HUES48 (cell line): ENCODE results near the gene SAPCD1.

Experiments used
- H3K27ac ChIP-seq: one replicate; pipeline ENCODE4 v1.7.0; 2013; ENCODE audit warnings: low read depth, low read length, inconsistent platforms
- H3K27me3 ChIP-seq: 2 replicates; pipeline ENCODE4 v1.6.1; 2013; ENCODE audit warnings: mild to moderate bottlenecking, low read length; ENCODE audit not compliant: control insufficient read depth, insufficient read depth
- H3K36me3 ChIP-seq: 2 replicates; pipeline ENCODE4 v1.6.1; 2013; ENCODE audit warnings: low read length; ENCODE audit not compliant: control insufficient read depth, insufficient read depth
- H3K4me1 ChIP-seq: 2 replicates; pipeline ENCODE4 v1.6.1; 2013; ENCODE audit warnings: mild to moderate bottlenecking, low read length; ENCODE audit not compliant: control insufficient read depth, insufficient read depth
- H3K4me3 ChIP-seq: 2 replicates; pipeline ENCODE4 v1.5.1; 2013; ENCODE audit warnings: mild to moderate bottlenecking, low read depth, low read length
- H3K9ac ChIP-seq: 2 replicates; pipeline ENCODE4 v1.6.1; 2013; ENCODE audit warnings: mild to moderate bottlenecking, low read depth, low read length, moderate library complexity
- H3K9me3 ChIP-seq: 2 replicates; pipeline ENCODE4 v1.6.1; 2013; ENCODE audit warnings: low read length; ENCODE audit not compliant: control insufficient read depth, insufficient read depth

Gene SAPCD1

DNA sequence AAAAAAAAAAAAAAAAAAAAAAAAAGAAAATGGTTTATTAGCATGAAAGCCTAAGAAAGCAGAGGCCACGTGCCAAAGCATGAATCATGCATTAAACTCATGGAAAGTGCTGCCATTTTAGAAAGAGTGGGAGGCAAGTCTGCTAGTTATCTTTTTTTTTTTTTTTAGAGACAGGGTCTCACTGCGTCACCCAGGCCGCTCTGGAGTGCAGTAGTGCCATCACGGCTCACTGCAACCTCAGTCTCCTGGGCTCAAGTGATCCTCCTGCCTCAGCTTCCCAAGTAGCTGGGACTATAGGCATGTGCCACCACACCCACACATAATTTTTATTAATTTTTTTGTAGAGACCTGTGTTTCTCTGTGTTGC, 9.5 kb downstream of the SAPCD1 start:
- H3K27ac ChIP-seq: no peak overlapping the region
- no peak overlapping the region for H3K9ac ChIP-seq
- no peaks in the 10 kb centered on the region for H3K27me3 ChIP-seq
- H3K4me3 ChIP-seq: no peak overlapping the region
- H3K9me3 ChIP-seq: no peaks in the 10 kb centered on the region
- H3K36me3 ChIP-seq: no peaks in the 10 kb centered on the region
- H3K4me1 ChIP-seq: peaks cover 2% of the 10 kb centered on the region; the same call in 1 of the 2 replicates

DNA sequence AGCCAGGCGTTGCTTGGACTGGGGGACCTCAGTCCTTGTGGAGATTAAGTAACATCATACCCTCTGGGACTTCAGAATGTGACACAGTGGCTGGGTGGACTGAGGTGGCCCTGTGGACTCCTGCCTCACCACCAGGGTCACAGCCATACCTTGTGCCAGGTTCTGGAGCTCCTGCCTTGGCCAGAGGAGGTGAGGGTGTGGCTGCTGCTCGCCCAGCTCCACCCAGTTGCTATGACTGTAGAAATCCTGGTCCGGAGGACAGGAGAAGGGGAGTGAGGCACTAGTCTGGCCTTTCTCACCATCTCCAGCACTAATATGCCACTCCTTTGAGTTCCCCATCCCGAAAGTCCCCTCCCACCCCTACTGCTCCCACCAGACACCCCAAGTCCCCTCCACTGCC, 12.7 kb downstream of the SAPCD1 start:
- Histone ChIP-seq H3K4me3 (no peak overlapping the region), H3K36me3 (peaks cover 27% of the 10 kb centered on the region), H3K27me3 (no peaks in the 10 kb centered on the region), H3K4me1 (peaks cover 6% of the 10 kb centered on the region; the same call in 1 of the 2 replicates), H3K9me3 (no peaks in the 10 kb centered on the region), H3K27ac (no peak overlapping the region), H3K9ac (no peak overlapping the region)

DNA sequence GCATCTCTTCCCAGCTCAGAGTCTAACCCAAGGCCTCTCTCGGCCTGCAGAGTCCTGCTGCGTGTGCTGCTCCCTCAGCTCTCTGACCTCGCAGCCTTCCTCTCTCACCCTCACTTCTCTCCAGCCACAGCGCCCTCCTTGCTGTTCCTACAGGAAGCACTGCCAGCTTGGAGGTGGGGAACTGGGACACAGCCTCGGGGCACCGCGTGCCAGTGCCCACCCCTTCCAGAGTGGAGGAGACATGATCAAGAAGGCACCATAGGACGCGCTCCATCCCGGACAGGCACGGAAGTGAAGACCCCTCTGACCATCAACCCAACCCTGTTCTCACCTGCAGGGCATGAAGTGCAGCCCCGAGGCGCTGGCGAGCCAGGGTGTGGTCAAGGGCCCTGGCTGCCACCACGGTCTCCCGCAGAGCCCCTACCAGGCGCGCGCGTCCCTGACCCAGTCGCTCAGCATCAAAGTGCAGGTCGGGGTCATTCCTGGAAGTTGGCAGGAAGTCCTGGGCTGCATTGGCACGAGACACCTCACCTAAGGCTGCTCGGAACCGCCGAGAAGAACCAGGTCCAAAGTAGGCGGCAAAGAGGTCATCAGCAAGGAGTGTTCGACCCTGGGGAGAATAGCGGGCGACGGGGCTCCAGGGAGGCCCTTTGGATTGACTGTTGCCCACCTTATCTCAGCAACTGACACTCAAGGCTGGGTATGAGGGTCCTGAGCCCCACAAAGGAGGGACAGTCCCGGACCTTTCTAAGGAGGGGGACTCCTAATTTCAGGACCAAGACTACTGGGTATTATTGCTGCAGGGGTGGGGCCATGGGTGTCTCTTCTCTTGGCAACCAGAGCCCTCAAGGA, 13.4 kb downstream of the SAPCD1 start:
- peaks cover 6% of the 10 kb centered on the region; the same call in 1 of the 2 replicates for H3K4me1 ChIP-seq
- H3K9ac ChIP-seq: no peak overlapping the region
- peaks cover 33% of the 10 kb centered on the region for H3K36me3 ChIP-seq
- H3K27me3 ChIP-seq: no peaks in the 10 kb centered on the region
- H3K9me3 ChIP-seq: no peaks in the 10 kb centered on the region
- no peak overlapping the region for H3K4me3 ChIP-seq
- H3K27ac ChIP-seq: no peak overlapping the region

DNA sequence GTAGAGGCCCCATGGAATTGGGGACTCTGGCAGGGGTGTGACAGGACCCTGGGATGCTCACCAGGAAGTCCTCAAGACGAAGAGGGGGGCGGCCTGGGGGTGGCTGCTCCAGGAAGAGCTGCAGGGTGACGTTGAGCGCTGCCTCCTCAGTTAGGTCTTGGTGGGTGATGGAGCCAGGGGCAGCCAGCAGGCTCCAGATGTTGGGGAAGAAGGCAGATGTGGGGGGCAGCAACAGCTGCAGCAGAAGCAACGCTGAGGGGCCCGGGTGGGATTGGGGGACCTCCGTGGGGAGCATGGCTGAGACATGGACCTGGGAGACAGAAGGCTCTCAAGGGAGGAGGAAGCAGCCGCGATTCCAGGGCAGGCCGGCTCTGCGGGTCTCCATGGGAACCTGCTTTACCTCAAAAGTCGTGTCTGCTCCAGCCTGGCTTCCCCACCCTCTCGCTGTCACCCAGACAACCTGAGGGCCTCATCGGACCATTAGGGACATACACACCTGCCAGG, 14.1 kb downstream of the SAPCD1 start:
- H3K9me3 ChIP-seq: no peaks in the 10 kb centered on the region
- H3K27me3 ChIP-seq: no peaks in the 10 kb centered on the region
- H3K27ac ChIP-seq: peak overlapping the region; percentile 27
- no peak overlapping the region; the same call in 1 of the 2 replicates for H3K9ac ChIP-seq
- H3K4me1 ChIP-seq: peaks cover 6% of the 10 kb centered on the region; the same call in 1 of the 2 replicates
- H3K36me3 ChIP-seq: peaks cover 40% of the 10 kb centered on the region
- H3K4me3 ChIP-seq: no peak overlapping the region

DNA sequence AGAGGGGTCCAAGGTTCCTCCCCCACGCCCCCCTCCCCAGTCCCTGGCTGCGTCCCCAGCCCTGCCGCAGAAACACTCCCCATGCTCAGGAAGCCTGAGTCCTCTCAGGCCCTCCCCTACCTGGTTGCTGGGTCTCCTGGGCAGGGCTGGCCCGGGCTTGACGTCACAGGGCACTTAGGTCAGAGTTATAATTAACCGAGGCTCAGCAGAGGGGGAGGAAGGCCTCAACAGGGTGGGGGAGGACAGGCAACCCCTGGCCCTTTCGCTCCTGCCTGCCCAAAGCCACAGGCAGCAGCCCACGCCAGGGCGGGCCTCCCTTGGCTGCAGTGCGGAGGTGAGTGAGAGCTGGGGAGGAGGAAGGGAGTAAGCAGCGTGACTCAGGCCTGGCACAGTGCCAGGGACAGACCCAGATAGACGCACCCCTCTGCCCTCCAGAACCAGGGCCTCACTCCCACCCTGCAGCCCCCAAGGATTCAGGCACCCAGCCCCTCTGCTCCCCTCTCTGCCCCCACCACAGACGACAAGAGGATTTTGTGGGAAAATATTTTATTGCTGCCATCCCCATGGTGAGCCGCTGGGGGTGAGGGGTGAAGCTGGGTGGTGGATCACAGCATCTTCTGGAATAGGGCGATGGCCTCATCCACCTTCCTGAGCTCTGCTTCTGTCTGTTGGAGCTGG, 14.7 kb downstream of the SAPCD1 start, which contains the start of gene VWA7:
Gene VWA7 (minus strand): TSS at position 340 of the 678 bp plus-strand sequence. CDS start 549 bp downstream, outside the sequence.
- peak within 1 kb of the TSS; percentile 27 for H3K27ac ChIP-seq
- H3K4me3 ChIP-seq: no peak within 1 kb of the TSS
- H3K9ac ChIP-seq: no peak within 1 kb of the TSS; the same call in 1 of the 2 replicates

DNA sequence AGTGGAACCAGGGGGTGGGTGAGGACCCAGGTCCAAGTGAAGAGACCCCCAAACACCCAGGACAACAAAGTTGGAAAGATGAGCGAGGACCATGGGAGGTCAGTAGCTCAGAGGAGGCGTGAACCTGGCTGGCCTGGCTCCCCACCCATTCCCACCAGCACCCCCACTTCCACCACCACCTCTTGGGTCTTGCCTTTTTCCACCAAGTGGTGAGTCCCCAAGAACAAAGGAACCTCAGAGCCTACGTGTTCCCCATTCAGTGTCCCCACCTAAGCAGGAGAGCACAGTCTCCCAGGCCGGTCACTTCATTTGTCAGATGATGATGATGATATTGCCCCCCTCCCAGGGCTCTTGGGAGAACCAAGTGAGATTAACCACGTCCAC, 15.2 kb downstream of the SAPCD1 start:
- no peak overlapping the region for H3K9ac ChIP-seq
- H3K4me1 ChIP-seq: peaks cover 6% of the 10 kb centered on the region; the same call in 1 of the 2 replicates
- peaks cover 51% of the 10 kb centered on the region for H3K36me3 ChIP-seq

More for the DNA sequence above, 14.7 kb downstream of the SAPCD1 start, which contains the start of gene VWA7:
- Histone ChIP-seq H3K4me1 (peaks cover 6% of the 10 kb centered on the region; the same call in 1 of the 2 replicates), H3K9me3 (no peaks in the 10 kb centered on the region), H3K36me3 (peaks cover 46% of the 10 kb centered on the region), H3K27me3 (no peaks in the 10 kb centered on the region)

DNA sequence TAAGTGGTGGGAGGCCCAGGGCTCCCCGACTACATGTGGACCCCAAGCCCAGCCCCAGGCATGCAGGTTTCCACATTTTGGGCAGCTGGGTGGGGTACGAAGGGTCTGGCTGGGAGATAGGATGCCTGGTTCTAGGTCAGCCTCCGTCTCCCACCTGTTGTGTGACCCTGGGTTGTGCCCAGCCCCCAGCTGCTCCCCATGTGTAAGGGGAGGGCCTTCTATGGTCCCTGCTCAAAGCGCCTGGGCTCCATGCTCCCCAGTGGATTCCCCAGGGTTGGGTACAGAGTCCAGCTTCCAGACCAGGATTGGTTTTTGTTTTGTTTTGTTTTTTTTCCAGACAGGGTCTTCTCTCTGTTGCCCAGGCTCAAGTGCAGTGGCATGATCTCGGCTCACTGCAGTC, 15.7 kb downstream of the SAPCD1 start:
- Histone ChIP-seq H3K9ac (no peak overlapping the region), H3K36me3 (peaks cover 56% of the 10 kb centered on the region), H3K27ac (no peak overlapping the region)

More for the DNA sequence above, 15.2 kb downstream of the SAPCD1 start:
- Histone ChIP-seq H3K4me3 (no peak overlapping the region), H3K27me3 (no peaks in the 10 kb centered on the region), H3K9me3 (no peaks in the 10 kb centered on the region), H3K27ac (peak overlapping the region; percentile 27)

DNA sequence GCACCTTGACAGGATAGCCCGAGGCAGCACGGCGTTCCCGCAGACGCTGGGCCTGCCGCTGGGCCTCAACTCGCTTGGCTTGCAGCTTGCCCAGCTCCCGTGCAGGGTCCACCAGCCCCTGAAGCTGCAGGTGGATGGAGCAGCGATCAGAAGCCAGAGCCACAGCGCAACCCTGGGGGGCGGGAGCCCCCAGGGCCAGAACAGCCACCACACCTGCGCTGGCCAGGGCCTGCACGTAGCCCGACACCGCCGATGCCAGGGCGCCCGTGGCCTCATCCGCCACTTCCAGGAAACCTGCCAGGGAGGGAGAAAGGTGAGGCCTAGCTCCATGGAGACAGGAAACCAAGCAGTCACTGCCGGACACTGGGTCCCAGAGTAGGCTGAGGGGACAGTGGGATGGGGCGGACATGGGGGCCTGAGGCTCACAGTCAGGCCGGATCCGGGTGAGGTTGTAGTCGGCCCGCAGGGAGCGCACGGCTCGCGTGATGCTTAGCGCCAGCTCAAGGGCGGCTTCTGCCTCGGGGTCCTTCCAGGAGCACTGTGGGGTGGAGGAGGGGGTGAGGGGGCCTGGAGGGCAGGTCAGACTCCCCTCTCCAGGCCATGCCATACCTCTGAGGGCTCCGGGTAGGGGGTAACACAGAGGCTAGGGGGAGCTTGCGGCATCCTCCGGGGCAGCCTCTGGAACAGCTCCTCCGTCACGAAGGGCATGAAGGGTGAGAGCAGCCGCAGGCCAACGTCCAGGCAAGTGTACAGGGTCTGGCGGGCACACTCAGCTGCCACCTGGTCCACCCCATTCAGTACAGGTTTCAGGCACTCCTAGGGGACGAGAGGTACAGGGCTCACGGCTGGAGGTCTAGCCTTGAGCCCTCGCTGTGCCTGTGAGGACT, 16.8 kb downstream of the SAPCD1 start:
- Histone ChIP-seq H3K9me3 (no peaks in the 10 kb centered on the region), H3K36me3 (peaks cover 66% of the 10 kb centered on the region), H3K9ac (no peak overlapping the region), H3K27ac (no peak overlapping the region), H3K4me3 (no peak overlapping the region), H3K27me3 (no peaks in the 10 kb centered on the region), H3K4me1 (peaks cover 6% of the 10 kb centered on the region; the same call in 1 of the 2 replicates)

More for the DNA sequence above, 15.7 kb downstream of the SAPCD1 start:
- Histone ChIP-seq H3K27me3 (no peaks in the 10 kb centered on the region), H3K9me3 (no peaks in the 10 kb centered on the region), H3K4me1 (peaks cover 6% of the 10 kb centered on the region; the same call in 1 of the 2 replicates), H3K4me3 (no peak overlapping the region)

DNA sequence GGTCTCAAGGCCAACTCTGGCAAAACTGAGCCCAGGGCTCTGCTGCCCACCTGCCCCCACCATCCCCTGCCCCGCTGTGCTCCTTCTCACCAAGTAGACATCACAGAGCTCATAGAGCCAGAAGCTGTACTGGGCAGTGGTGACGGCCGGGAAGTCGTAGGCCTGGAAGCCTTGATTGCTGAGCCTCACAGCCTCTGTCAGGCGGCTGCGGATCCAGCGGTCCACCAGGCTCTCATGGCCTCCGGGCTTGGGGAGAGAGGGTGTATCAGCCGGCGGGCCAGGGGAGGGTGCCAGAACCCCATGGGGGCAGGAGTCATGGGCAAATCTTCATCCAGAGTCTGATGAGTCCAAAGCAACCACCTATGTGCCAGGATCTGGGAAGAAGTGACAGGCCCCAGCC, 17.5 kb downstream of the SAPCD1 start:
- no peak overlapping the region for H3K9ac ChIP-seq
- H3K27me3 ChIP-seq: no peaks in the 10 kb centered on the region
- H3K4me1 ChIP-seq: peaks cover 6% of the 10 kb centered on the region; the same call in 1 of the 2 replicates
- no peak overlapping the region for H3K4me3 ChIP-seq
- H3K9me3 ChIP-seq: no peaks in the 10 kb centered on the region
- peaks cover 73% of the 10 kb centered on the region for H3K36me3 ChIP-seq
- H3K27ac ChIP-seq: no peak overlapping the region

DNA sequence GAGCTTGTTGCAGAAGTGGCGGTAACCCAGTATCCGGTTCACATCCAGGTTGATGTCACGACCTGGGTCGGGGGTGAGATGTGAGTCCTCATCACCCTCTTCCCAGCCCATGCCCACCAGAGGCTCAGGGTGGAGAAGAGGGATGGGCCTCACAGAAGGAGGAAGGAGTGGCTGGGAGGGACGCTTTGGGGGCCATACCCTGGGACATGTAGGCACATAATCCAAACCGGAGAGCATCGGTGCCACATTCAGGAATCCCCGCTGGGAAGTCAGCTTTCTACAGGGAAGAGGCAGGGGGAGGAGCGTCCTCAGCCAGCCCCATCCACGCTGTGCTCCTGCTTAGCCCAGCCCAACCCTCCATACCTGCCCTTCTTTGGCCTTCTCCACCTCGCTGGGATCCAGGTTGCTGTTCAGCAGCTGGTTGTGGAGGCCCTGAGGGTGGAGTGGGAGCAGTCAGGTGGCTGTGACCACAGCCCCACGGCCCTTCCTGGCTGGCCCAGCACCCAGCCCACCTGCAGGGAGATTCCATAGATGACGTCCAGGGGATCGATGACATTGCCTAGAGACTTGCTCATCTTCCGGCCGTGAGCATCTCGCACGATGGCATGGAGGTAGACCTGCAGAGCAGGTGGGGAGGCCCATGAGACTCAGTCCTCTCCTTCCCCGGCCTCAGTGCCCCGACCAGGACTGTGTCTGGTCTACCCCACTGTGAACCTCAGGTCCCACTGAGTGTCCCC, 18.2 kb downstream of the SAPCD1 start:
- peaks cover 6% of the 10 kb centered on the region; the same call in 1 of the 2 replicates for H3K4me1 ChIP-seq
- peaks cover 81% of the 10 kb centered on the region for H3K36me3 ChIP-seq
- H3K9me3 ChIP-seq: no peaks in the 10 kb centered on the region

More for the DNA sequence above, 18.2 kb downstream of the SAPCD1 start:
- Histone ChIP-seq H3K9ac (no peak overlapping the region), H3K4me3 (no peak overlapping the region), H3K27ac (no peak overlapping the region), H3K27me3 (no peaks in the 10 kb centered on the region)
